Measurements from ENCODE around the gene CLHC1. TPM values are rescaled to one million over a fixed set of nuclear protein-coding genes. Genes with fewer than 3 reads are reported as not detected.
"Not testable (repeated sequence)": the region's sequence is repeated elsewhere in the genome, so short reads cannot be mapped to it uniquely, and the experiment has no call there.

CLHC1 gene
- total RNA-seq, 1 donor from 2014 or later: 46.7 TPM

- no peak overlapping the region for H3K27ac Mint-ChIP-seq
- peaks cover 15% of the 10 kb centered on the region for H3K36me3 Mint-ChIP-seq
- H3K4me1 Mint-ChIP-seq: no peaks in the 10 kb centered on the region
- no peaks in the 10 kb centered on the region for H3K27me3 Mint-ChIP-seq (ENCODE audit: low read depth)
- no peak overlapping the region for H3K4me3 Mint-ChIP-seq
- TF ChIP-seq, protein P1, sequence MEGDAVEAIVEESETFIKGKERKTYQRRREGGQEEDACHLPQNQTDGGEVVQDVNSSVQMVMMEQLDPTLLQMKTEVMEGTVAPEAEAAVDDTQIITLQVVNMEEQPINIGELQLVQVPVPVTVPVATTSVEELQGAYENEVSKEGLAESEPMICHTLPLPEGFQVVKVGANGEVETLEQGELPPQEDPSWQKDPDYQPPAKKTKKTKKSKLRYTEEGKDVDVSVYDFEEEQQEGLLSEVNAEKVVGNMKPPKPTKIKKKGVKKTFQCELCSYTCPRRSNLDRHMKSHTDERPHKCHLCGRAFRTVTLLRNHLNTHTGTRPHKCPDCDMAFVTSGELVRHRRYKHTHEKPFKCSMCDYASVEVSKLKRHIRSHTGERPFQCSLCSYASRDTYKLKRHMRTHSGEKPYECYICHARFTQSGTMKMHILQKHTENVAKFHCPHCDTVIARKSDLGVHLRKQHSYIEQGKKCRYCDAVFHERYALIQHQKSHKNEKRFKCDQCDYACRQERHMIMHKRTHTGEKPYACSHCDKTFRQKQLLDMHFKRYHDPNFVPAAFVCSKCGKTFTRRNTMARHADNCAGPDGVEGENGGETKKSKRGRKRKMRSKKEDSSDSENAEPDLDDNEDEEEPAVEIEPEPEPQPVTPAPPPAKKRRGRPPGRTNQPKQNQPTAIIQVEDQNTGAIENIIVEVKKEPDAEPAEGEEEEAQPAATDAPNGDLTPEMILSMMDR (IDR thresholded peaks at IDR 0.05; ENCODE audit: unreplicated experiment): no peak
- no peaks in the 10 kb centered on the region for H3K9me3 Mint-ChIP-seq
- no peak for DNase-seq (ENCODE audit: low spot score in 2 of 2, unreplicated experiment in 2 of 2)
These were observed 10.5 kb upstream of the CLHC1 start for GRCh38 chr2:55242617-55243016.

- not testable (repeated sequence) for DNase-seq (ENCODE audit: low spot score in 2 of 2, unreplicated experiment in 2 of 2); H3K4me3 Mint-ChIP-seq; H3K27me3 Mint-ChIP-seq (ENCODE audit: low read depth); H3K27ac Mint-ChIP-seq; H3K9me3 Mint-ChIP-seq; H3K4me1 Mint-ChIP-seq
- peaks cover 15% of the 10 kb centered on the region for H3K36me3 Mint-ChIP-seq
These were observed 9.5 kb upstream of the CLHC1 start for GRCh38 chr2:55241582-55241981.

- DNase-seq (ENCODE audit: low spot score in 2 of 2, unreplicated experiment in 2 of 2): no peak
- TF ChIP-seq, protein P1 (IDR thresholded peaks at IDR 0.05; ENCODE audit: unreplicated experiment): no peak
- peaks cover 17% of the 10 kb centered on the region for H3K36me3 Mint-ChIP-seq
- no peaks in the 10 kb centered on the region for H3K27me3 Mint-ChIP-seq (ENCODE audit: low read depth)
- no peaks in the 10 kb centered on the region for H3K4me1 Mint-ChIP-seq
- H3K4me3 Mint-ChIP-seq: no peak overlapping the region
- H3K9me3 Mint-ChIP-seq: no peaks in the 10 kb centered on the region
- H3K27ac Mint-ChIP-seq: no peak overlapping the region
These were observed 7.6 kb upstream of the CLHC1 start for GRCh38 chr2:55239656-55240222.

- Mint-ChIP-seq H3K4me3 (no peak overlapping the region), H3K27ac (no peak overlapping the region), H3K4me1 (peaks cover 15% of the 10 kb centered on the region), H3K36me3 (peaks cover 14% of the 10 kb centered on the region), H3K9me3 (no peaks in the 10 kb centered on the region), H3K27me3 (ENCODE audit: low read depth) (no peaks in the 10 kb centered on the region)
- TF ChIP-seq, protein P1 (IDR thresholded peaks at IDR 0.05; ENCODE audit: unreplicated experiment): no peak
- no peak for DNase-seq (ENCODE audit: low spot score in 2 of 2, unreplicated experiment in 2 of 2)
These were observed 5.0 kb upstream of the CLHC1 start for GRCh38 chr2:55236992-55237543.

- Mint-ChIP-seq H3K9me3 (no peaks in the 10 kb centered on the region), H3K4me3 (no peak overlapping the region), H3K4me1 (peaks cover 22% of the 10 kb centered on the region), H3K36me3 (peaks cover 14% of the 10 kb centered on the region), H3K27me3 (ENCODE audit: low read depth) (no peaks in the 10 kb centered on the region), H3K27ac (peak overlapping the region; percentile 50)
- TF ChIP-seq, protein P1 (IDR thresholded peaks at IDR 0.05; ENCODE audit: unreplicated experiment): no peak
- DNase-seq (ENCODE audit: low spot score in 2 of 2, unreplicated experiment in 2 of 2): no peak
These were observed 3.8 kb upstream of the CLHC1 start for GRCh38 chr2:55235724-55236538.

DNA sequence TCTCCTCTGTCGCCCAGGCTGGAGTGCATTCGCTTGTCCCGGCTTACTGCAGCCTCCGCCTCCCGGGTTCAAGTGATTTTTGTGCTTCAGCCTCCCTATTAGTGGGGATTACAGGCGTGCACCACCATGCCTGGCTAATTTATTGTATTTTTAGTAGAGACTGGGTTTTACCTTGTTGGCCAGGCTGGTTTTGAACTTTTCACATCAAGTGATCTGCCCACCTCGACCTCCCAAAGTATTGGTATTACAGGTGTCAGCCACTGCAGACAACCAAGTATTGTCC is 1.5 kb upstream of the CLHC1 start:
- H3K36me3 Mint-ChIP-seq: peaks cover 13% of the 10 kb centered on the region
- H3K27ac Mint-ChIP-seq: peak overlapping the region; percentile 99
- H3K4me1 Mint-ChIP-seq: peaks cover 35% of the 10 kb centered on the region
- no peaks in the 10 kb centered on the region for H3K9me3 Mint-ChIP-seq
- H3K4me3 Mint-ChIP-seq: peak overlapping the region; percentile 91
- no peaks in the 10 kb centered on the region for H3K27me3 Mint-ChIP-seq (ENCODE audit: low read depth)
- TF ChIP-seq, protein P1 (IDR thresholded peaks at IDR 0.05; ENCODE audit: unreplicated experiment): no peak
- no peak for DNase-seq (ENCODE audit: low spot score in 2 of 2, unreplicated experiment in 2 of 2)

Data from mesothelial cell of epicardium (in vitro differentiated cells).